Sigmoid colon (tissue), 4 donors: ENCODE measurements around the gene SLAMF7.

Experiments used
- POLR2AphosphoS5 ChIP-seq, 4 donors: sonication (generic); formaldehyde crosslinking; IDR thresholded peaks; one replicate each; pipeline ENCODE4 v1.6.1; 2017; ENCODE audit warnings: antibody characterized with exemption in 4 of 4
- TF ChIP-seq, protein P1 (sequence below), 4 experiments: fragments of 450-650 bp in 3 of 4; fragments of 200-600 bp in 1 of 4; IDR thresholded peaks; one replicate each; pipeline ENCODE4 v1.5.1; 2016 to 2019; ENCODE audit warnings: antibody characterized with exemption in 4 of 4, mild to moderate bottlenecking in 3 of 4, moderate library complexity in 2 of 4

- no peak for TF ChIP-seq POLR2AphosphoS5 (IDR thresholded peaks at IDR 0.05)
- TF ChIP-seq, protein P1, sequence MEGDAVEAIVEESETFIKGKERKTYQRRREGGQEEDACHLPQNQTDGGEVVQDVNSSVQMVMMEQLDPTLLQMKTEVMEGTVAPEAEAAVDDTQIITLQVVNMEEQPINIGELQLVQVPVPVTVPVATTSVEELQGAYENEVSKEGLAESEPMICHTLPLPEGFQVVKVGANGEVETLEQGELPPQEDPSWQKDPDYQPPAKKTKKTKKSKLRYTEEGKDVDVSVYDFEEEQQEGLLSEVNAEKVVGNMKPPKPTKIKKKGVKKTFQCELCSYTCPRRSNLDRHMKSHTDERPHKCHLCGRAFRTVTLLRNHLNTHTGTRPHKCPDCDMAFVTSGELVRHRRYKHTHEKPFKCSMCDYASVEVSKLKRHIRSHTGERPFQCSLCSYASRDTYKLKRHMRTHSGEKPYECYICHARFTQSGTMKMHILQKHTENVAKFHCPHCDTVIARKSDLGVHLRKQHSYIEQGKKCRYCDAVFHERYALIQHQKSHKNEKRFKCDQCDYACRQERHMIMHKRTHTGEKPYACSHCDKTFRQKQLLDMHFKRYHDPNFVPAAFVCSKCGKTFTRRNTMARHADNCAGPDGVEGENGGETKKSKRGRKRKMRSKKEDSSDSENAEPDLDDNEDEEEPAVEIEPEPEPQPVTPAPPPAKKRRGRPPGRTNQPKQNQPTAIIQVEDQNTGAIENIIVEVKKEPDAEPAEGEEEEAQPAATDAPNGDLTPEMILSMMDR (IDR thresholded peaks at IDR 0.05): no peak
Measured at GRCh38 chr1:160759740-160760139, 20.7 kb downstream of the SLAMF7 start.
